AG20443 (cell line): ENCODE data around the gene EMP2.
"Not testable (repeated sequence)": the region's sequence is repeated elsewhere in the genome, so short reads cannot be mapped to it uniquely, and the experiment has no call there.

Experiments
- DNase-seq: peaks from one replicate; pipeline ENCODE4 v3.0.0; 2012; ENCODE audit warnings: low spot score, mixed read lengths

Gene EMP2, protein sequence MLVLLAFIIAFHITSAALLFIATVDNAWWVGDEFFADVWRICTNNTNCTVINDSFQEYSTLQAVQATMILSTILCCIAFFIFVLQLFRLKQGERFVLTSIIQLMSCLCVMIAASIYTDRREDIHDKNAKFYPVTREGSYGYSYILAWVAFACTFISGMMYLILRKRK

DNA sequence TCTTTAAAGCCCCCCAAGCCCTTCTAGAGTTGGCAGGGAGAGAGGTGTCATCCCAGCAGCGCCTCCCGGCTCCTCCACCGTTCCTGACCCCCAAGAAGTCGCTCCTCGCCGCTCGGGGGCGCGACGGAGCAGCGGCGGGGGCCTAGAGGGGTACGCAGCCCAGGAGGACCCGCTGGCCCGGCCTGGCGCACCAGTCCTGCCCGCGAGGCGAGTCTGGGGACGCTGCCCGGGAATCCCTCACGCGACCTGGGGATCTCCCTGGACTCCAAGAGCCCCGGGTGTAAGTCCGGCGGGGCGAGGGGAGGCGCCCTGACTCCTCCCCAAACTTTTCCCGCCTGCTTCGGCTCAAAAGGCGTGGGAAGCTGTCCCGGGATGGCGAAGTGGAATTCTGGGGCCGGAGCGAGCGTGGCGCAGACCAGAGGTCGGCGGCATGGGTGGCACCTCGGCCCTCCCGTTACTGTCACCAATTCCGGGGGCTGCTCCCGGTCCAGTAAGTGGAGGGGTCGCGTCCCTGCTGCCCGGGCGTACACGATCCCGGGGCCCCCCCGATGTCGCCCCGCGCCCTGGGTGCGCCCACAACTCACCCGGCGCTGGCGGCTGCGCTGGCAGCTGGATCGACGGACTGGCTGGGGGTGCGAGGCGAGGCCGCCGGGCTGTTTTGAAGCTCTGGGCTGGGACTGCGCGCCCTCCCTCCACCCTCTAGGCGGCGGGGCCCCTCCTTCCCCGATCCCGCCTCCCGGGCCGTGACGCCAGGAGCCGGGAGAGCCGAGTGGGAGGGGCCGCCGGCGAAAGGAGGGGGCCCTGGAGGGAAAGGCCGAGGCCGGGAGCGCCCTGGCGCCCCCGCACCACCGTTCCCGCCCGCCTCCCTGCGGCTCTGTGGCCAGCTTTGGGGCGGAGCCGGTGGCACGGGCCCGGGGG, at the start of gene EMP2:
Gene EMP2, minus strand, starts transcription at position 634 of the 918 bp plus-strand sequence. CDS start 32,981 bp downstream, outside the sequence.
- DNase-seq: peak; percentile 96

DNA sequence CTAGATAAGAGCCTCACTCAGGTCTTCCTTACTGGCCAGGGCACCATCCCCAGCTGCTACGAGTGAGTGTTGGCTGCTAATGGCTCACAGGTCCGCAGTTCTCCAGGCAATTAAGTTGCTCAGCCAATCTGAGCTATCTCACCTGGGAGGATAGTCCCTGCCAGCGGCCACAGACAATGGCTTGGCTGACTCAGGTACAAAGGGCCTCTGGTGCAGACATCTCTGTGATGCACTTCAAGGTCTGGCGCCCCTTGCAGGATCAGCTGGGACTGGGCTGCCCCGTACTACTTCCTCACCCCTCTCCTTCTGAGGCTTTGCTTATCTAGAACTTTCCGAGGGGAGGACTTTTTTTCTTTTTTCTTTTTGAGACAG, 49.2 kb upstream of the EMP2 start:
- DNase-seq: no peak

DNA sequence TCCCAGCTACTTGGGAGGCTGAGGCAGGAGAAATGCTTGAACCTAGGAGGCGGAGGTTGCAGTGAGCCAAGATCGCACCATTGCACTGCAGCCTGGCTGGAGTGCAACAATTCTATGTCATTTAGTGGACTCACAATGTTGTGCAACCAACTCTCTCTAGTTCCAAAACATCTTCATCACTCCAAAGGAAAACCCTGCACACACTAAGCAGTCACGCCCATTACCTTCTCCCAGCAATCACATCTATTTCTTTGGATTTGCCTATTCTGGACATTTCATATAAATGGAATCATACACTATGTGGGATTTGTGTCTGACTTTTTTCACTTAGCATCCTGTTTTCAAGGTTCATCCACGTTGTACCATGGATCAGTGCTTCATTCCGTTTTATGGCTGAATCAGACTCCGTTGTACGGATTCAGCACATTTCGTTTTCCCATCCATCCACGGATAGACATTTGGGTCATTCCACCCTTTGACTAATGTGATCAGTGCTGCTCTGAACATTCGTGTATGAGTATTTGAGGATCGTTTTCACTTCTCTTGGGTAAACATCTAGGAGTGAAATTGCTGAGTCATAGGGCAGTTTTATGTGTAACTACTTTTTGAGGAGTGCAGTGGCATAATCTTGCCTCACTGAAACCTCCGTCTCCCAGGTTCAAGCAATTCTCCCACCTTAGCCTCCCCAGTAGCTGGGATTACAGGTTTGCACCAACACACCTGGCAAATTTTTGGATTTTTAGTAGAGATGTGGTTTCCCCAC, 45.4 kb upstream of the EMP2 start:
- no peak for DNase-seq

DNA sequence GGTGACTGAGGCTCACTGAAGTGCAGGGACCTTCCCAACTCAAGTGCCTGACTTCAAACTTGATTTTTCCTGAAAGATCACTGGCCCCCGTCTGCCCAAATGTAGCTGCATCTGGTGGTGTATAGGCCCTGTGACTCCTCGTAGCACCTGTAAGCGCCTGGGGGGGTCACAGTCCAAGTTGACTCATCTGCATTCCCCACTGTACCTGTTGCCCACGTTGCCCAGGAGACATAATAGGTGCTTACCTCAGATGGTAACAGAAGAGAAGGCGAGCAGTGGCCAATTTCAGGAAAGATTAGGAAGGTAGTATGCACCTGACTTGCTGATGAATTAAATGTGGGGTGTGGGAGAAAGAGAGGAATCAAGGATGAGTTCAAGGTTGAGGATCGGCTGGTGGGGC, 44.1 kb upstream of the EMP2 start:
- no peak for DNase-seq

DNA sequence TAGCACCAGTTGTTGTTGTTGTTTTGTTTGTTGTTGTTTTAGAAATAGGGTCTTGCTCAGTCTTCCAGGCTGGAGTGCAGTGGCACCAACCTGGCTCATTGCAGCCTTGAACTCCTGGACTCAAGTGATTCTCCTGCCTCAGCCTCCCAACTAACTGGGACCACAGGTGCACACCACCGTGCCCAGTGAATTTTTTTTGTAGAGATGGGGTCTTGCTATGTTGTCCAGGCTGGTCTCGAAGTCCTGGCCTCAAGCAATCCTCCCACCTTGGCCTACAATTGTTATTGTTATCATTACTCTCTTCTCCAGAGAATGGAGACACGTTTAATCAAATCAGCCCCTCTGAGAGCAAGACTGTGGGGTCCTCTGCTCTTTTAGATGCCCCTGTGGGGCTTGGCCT, 42.7 kb upstream of the EMP2 start:
- no peak for DNase-seq

DNA sequence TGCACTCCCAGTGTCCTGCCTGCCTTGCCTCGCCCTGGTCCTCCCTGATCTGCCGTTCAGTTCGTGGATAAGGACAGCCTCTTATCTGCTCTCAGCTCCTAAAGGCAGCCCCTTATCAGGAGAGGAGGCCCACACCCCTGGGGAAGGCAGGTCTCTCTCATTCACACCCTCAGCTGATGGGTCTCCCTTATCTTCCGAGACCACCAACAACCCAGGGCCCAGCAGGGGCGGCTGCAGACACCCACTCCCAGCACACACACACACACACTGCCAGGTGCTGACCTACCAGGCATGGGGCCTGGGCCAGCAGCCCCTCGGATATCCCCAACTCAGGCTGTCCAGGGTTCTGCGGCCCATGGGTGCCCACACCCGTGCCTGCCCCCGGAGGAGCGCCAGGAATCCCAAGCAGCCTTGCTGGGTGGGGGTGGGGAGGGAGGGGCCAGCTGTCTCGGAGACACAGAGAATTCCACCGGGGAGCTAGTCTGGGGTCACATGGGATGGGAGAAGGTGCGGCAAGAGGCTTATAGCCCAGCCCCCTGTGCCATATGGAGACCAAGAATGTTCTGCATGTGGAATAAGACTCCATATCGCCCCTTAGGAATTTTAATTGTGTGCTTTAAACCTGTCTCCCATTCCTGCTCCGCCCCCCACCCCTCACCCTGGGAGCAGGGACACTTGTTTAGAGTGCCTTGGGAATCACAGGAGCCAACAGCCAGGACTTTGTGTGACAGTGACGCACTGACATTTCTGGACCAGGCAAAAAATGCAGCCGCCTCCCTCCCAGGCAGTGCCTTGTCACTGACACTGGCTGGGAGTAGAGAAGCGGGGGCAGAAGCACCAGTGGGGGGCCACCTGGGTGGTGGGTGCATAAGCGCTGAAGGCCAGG, 41.9 kb upstream of the EMP2 start:
- DNase-seq: no peak

DNA sequence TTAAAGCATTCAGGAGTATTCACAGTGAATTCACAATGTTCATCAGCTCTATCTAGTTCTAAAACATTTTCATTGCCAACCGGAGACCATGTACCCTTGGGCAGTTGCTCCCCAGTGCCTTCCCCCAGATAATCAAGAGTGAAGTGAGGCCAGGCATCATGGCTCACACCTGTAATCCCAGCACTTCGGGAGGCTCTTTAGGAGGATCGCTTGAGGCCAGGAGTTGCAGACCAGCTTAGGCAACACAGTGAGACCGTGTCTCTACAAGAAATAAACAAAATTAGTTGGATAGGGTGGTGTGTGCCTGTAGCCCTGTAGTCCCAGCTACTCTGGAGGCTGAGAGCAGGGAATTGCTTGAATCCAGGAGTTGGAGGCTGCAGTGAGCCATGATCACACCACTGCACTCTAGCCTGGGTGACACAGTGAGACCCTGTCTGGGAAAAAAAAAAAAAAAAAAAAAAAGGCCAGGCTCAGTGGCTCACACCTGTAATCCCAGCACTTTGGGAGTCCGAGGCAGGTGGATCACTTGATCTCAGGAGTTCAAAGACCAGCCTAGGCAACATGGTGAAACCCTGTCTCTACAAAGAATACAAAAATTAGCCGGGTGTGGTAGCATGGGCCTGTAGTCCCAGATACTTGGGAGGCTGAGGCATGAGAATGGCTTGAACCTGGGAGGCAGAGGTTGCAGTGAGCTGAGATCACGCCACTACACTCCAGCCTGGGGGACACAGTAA, 41.0 kb upstream of the EMP2 start:
- DNase-seq: not testable (repeated sequence)

DNA sequence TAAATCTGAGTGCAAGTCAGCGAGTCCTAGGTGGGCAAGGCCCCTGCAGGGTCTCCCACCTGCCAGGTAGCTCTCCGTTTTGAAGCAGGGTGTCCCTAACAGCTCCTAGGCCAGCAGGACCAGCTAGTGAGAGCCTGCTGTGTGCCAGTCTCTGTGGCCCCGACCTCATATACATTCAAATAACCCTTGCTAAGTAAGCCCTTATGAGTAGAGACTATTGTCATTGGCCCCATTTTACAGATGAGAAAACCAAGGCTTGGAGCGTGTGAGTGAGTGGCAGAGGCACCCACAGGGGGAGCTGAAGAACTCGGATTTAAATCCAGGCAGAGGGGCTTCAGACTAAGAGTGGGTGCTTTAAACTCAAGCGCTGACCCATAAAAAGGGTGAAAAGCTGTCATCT, 39.7 kb upstream of the EMP2 start:
- DNase-seq: no peak

DNA sequence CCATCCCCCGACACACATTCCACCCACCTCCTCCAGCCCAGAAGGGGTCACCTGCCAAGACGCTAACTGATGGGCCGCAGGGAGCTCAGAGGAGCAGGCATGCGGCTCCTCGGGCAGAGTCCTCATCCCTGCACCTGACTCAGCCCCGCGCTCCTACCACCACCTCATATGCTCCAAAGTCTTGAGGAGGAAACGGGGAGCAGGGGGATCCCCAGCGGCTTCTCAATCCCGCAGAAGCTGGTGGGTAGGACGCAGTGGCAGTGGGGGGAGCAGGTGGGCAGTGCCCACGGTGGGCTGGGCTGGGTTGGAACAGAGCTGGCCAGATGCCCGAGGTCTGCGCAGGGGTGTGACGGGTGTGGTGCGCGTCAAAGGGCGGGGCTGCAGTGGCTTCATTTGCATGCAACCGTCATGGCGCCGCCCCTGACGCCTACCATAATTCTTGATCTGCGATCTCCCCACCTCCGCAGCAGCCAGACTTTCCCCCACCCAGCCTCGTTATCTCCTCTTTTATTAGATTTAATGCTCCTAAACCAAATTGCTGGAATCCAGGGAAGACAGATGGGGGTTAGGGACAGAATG, 39.0 kb upstream of the EMP2 start:
- peak; percentile 59 for DNase-seq

DNA sequence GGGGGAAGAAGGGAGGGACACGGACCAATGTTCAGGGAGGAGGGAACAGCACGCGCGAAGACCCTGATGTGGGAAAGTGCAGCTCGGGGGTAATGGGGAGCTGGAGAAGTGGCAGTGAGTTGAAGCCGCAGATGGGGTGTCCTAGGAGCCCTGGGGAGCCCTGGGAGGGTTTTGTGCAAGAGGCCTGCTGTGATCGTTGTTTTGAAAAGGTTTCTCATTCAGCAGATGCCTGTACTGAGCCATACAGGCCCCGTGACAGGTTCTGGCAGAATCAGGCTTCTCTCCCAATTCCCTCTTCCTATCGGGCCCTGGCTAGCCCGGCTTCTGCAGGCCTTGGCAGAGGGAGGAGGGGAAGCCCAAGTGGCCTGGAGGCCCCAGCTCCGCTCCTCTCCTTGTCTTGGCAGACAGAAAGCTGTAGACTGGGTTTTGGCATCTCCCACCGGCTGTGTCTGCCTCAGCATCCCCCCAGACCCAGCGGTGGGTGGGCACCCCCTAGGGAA, 38.4 kb upstream of the EMP2 start:
- no peak for DNase-seq

DNA sequence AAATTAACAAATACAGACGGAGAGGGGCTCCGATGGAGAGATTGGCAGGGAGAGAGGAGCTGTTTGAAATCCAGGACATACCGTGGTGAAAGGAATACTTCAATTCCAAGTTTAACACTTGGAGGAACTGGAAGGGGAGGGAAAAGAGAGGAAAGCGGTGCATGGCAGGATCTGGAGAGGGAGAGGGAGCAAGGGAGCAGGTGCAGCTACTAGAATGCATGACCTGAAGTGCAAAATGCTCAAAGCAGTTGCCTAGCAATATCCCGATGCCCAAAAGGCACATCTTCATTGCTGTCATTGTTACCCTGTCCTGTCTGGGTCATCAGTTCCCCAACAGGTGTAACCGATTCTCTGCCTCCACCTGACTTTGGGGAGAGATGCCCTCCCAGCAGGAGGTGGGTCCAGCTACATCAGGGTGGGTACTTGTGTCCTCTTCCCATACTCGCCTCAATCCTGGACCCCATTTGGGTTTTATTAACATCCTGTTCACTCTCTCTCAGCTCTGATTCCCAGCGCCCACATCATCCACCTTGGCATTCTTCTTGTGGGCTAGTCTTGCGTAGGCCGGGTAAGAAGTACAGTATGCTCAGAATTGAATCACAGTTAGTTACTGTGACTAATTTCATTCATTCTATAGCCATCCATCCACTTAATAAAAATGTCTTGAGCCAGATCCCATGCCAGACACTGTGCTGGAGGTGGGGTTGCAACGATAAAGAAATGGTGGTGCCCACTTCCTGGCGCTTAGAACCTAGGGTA, 37.4 kb upstream of the EMP2 start:
- DNase-seq: no peak

DNA sequence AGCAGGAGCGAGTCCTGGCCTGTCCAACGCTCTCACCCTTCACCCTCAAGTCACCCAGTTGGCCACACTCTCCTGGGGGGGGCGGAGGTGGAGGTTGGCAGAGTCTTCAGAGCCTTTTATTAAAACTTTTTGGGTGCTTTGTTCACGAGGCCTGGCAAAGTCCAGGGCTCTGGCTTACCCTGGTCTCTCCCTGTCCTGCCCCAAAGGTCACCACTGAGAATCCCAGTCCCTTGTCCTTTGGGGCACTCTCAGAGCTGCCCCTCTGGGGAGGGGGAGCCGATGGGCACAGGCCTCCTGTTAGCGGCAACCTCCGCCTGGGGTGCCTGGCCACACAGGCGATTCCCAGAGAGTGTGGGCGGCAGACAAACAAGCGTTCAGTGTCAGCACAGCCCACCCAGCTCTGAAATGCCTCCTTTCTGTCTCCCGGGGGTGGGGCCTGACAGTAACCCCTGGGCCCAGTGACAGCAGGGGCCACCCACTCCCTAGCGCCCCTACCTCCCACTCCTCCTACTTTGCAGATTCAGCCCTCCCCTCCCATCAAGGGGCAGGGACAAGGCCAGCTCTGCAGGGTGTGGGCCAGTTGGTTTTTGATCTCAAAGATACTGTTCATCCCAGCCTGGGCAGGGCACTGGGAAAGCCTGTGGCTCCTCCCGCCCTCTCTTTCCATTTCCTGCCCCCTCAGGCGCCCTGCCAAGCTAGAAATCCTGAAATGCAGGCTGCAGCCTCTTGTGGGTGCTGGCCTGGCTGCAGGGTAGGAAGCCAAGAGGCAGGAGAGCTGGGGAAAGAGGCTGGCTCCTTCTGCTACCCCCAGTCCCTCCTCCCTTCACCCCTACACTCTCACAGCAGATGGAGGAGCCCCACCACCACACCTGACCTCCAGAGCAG, 36.6 kb upstream of the EMP2 start:
- DNase-seq: peak; percentile 72

DNA sequence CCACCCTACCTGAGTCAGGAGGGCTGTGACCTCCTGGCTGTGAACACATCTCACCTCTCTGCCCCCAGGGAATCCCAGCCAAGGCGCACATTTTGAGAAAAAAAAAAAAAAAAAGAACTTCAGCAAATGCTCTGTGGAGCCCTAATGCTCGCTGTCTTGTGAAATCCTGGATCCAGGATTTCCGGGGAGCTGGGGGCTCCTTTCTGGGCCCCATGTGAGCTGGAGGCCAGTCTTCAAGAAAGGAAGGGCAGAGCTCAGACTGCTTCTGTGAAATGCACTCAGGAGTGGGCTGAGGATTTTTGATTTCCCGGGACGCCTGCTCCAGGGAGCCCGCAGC, 36.0 kb upstream of the EMP2 start:
- DNase-seq: no peak

DNA sequence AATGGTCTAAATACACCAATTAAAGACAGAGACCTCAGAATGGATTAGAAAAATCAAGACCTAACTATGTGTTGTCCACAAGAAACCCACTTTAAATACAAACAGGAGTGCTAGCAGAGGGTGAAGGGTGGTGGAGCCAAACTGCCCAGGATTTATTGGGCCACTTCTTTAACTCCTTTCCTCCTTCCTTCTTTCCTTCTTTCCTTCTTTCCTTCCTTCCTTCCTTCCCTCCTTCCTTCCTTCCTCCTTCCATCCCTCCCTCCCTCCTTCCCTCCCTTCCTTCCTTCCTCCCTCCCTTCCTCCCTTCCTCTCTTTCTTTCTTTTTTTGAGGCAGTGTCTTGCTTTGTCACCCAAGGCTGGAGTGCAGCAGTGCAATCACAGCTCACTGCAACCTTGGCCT, 34.3 kb upstream of the EMP2 start:
- DNase-seq: no peak

DNA sequence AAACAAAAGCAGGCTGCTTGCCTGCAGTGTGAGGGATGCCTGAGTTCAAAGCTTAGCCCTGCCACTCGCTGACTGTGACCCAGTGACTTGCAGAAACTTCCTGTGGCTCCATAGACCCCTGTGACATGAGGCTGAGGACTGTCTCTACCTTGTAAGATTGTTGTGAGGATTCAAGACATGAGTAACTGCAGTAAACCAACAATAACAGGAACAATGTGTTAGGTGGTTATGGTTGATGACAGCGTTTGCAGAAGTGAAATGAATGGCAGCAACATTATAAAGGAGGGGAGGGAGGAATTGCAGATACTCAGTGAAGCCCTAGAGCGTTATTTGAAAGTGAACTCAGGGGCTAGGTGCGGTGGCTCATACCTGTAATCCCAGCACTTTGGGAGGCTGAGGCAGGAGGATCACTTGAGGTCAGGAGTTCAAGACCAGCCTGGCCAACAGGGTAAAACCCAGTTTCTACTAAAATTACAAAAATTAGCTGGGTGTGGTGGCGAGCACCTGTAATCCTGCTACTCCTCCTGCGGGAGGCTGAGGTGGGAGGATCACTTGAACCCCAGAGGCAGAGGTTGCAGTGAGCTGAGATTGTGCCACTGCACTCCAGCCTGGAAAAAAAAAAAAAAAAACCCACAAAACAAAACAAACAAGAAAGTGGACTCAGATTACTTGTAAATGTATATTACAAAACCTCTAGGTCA, 33.5 kb upstream of the EMP2 start:
- DNase-seq: no peak

DNA sequence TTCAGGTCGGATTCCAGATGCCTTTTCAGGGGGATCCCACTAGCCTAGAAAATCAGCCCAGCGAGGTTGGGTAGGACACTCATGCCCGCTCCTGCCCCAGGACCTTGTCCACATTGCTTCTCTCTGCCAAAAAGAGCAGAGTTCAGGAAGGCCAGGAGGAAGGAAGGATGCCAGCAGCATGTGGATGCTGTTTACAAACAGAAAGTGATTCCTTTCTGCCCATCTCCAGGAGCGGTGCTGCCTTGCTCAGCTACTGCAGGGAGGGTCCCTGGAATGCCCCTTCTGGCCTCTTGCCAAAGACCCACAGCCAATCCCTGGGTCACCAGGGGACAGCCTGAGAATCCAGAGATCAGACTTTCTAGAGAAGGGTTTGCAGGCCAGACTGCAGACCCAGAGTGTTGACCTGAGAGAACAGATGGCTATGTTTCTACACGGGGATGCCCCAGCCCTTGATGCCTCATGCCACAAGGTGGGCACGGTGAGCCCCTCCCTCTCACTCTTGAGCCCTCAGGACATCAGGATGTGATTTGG, 32.3 kb upstream of the EMP2 start:
- no peak for DNase-seq

DNA sequence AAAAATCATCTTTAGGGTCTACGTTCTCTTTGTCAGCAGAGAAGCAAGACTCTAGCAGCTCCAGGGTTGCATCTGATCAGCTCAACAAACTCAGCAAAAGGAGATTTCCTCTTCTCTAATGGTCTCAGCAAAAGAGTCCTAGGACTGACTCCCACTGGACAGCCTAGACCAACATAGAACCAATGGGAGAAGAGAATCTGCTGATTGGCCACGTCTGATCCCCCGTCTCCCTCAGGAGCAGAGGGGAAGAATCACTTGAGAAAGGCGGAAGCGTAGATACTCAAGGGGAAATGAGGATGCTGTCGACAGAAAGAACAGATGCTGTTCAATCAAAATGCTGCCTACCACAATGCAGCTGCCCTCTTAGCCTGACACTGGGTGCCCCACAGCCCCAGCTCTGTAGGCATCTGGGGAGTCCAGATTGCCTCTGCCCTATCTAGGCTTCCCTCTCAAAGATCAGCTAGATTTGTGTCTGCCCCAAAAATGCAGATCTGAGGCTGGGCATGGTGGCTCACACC, 31.5 kb upstream of the EMP2 start:
- DNase-seq: no peak
